Panc1 (cell line): ENCODE data around the gene HCN1.

Source experiments
- TCF7L2 ChIP-seq: IDR thresholded peaks from 2 replicates; pipeline ENCODE4 v1.6.1; 2011; ENCODE audit warnings: mild to moderate bottlenecking, low read depth, low read length, inconsistent platforms
- TF ChIP-seq, protein P1 (sequence below): fragments of 450-650 bp; IDR thresholded peaks from 2 replicates; pipeline ENCODE4 v1.5.1; 2017; ENCODE audit warnings: mild to moderate bottlenecking
- TF ChIP-seq, protein P2 (sequence below), 2 experiments: IDR thresholded peaks; 2 replicates each; pipeline ENCODE4 v1.6.1; 2011 to 2012; ENCODE audit warnings: low read depth in 2 of 2, control low read depth in 1 of 2, low read length in 1 of 2, mild to moderate bottlenecking in 1 of 2, moderate library complexity in 1 of 2; ENCODE audit not compliant: insufficient read depth in 1 of 2

DNA sequence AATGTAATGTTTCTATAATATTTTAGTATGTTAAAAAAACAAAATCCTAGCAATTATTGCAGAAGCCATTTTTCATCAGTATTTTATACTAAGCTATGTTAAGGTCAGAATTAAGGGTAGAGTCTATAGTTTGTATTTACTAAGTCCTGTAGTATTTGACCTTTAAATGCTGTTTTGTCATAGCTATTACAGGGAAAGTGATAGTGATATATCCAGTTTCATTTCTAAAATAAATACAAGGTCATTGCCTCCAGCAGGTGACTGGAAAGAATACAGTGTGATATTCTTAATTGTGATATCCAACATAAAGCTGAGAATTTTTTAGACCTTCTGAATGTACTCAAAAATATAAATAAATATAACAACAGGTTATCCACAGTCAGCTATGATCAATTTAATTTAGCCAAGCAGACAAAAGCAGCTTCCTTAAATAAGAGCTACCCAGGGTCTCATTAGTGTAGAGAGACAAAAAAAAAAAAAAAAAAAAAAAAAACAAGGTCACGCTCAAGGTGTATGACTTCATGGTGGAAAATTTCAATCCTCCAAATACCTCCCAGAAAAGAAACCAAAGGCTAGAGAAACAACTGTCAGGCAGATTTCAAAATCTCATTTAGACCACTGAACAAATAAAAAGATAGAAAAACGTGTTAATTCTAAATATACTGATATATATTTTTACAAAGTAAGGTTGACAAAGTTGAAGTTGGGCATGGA, 278.7 kb downstream of the HCN1 start:
- TF ChIP-seq, protein P1, sequence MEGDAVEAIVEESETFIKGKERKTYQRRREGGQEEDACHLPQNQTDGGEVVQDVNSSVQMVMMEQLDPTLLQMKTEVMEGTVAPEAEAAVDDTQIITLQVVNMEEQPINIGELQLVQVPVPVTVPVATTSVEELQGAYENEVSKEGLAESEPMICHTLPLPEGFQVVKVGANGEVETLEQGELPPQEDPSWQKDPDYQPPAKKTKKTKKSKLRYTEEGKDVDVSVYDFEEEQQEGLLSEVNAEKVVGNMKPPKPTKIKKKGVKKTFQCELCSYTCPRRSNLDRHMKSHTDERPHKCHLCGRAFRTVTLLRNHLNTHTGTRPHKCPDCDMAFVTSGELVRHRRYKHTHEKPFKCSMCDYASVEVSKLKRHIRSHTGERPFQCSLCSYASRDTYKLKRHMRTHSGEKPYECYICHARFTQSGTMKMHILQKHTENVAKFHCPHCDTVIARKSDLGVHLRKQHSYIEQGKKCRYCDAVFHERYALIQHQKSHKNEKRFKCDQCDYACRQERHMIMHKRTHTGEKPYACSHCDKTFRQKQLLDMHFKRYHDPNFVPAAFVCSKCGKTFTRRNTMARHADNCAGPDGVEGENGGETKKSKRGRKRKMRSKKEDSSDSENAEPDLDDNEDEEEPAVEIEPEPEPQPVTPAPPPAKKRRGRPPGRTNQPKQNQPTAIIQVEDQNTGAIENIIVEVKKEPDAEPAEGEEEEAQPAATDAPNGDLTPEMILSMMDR = no peak
- no peak for TF ChIP-seq TCF7L2
- TF ChIP-seq, protein P2, sequence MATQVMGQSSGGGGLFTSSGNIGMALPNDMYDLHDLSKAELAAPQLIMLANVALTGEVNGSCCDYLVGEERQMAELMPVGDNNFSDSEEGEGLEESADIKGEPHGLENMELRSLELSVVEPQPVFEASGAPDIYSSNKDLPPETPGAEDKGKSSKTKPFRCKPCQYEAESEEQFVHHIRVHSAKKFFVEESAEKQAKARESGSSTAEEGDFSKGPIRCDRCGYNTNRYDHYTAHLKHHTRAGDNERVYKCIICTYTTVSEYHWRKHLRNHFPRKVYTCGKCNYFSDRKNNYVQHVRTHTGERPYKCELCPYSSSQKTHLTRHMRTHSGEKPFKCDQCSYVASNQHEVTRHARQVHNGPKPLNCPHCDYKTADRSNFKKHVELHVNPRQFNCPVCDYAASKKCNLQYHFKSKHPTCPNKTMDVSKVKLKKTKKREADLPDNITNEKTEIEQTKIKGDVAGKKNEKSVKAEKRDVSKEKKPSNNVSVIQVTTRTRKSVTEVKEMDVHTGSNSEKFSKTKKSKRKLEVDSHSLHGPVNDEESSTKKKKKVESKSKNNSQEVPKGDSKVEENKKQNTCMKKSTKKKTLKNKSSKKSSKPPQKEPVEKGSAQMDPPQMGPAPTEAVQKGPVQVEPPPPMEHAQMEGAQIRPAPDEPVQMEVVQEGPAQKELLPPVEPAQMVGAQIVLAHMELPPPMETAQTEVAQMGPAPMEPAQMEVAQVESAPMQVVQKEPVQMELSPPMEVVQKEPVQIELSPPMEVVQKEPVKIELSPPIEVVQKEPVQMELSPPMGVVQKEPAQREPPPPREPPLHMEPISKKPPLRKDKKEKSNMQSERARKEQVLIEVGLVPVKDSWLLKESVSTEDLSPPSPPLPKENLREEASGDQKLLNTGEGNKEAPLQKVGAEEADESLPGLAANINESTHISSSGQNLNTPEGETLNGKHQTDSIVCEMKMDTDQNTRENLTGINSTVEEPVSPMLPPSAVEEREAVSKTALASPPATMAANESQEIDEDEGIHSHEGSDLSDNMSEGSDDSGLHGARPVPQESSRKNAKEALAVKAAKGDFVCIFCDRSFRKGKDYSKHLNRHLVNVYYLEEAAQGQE (IDR thresholded peaks at IDR 0.05; ENCODE audit: insufficient read depth in 1 of 2, low read depth in 2 of 2, low read length in 1 of 2) = no peak
